ENCODE data around the gene CWH43.
"Not testable (repeated sequence)": the region's sequence is repeated elsewhere in the genome, so short reads cannot be mapped to it uniquely, and the experiment has no call there.

GRCh38 chr4:49104231-49104930, 118.3 kb downstream of the CWH43 start:
- not testable (repeated sequence) for TF ChIP-seq CTCF (IDR thresholded peaks at IDR 0.05); POLR2A (IDR thresholded peaks at IDR 0.05; ENCODE audit: low read length); KDM5A (IDR thresholded peaks at IDR 0.05); JUN (IDR thresholded peaks at IDR 0.05); MAZ (IDR thresholded peaks at IDR 0.05; ENCODE audit: borderline replicate concordance, low read depth, low read length); BCL3 (IDR thresholded peaks at IDR 0.05); FOSB (CRISPR knock-in tag; IDR thresholded peaks at IDR 0.05)

Data from A549 (cell line).